Vagina (tissue), 2 donors: ENCODE results near the gene ARHGAP21.

Experiments
- CTCF ChIP-seq, 3 experiments: fragments of 450-650 bp in 2 of 3; fragments of 200-600 bp in 1 of 3; sonication (generic) in 1 of 3; IDR thresholded peaks; one replicate each; pipeline ENCODE4 v1.5.1; 2017 to 2019; ENCODE audit warnings: antibody characterized with exemption in 3 of 3, mild to moderate bottlenecking in 2 of 3, moderate library complexity in 2 of 3
- POLR2A ChIP-seq, 2 donors: fragments of 450-650 bp; IDR thresholded peaks; one replicate each; pipeline ENCODE4 v1.6.1; 2017; ENCODE audit warnings: antibody characterized with exemption in 2 of 2, mild to moderate bottlenecking in 2 of 2, moderate library complexity in 2 of 2
- POLR2AphosphoS5 ChIP-seq, 2 donors: sonication (generic); formaldehyde crosslinking; IDR thresholded peaks; one replicate each; pipeline ENCODE4 v1.9.0; 2017; ENCODE audit warnings: antibody characterized with exemption in 2 of 2, mild to moderate bottlenecking in 2 of 2, low read depth in 1 of 2; ENCODE audit not compliant: insufficient read depth in 1 of 2

DNA sequence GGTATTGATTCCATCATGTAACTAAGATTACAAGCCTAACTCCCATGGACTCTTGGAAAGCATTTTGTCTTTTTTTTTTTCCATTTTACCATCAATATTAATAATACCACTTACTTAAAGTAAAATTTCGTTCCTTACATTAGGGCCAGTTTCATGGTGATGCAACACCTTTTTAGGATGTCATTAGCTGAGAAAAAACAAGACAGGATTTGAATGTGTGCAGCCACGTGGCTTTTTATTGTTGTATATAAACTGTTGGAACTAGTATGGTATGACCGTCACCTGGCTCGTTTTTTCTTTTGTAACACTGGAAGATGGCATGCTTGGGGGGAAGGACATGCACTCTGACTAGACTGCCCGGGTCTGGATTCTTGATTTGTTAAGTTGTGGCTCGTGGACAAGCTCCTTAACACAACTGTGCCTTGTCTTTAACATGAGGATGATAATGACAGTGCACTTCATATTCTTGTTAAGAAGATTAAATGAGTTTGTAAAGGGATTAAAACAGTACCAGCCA lies 42.1 kb downstream of the ARHGAP21 start:
- no peak for TF ChIP-seq CTCF (IDR thresholded peaks at IDR 0.05)
- no peak for TF ChIP-seq POLR2A (IDR thresholded peaks at IDR 0.05)
- TF ChIP-seq POLR2AphosphoS5 (IDR thresholded peaks at IDR 0.05; ENCODE audit: insufficient read depth in 1 of 2, low read depth in 1 of 2) = no peak
